Upper lobe of left lung (tissue), 4 donors: ENCODE measurements around the gene PSD2.

ENCODE experiments used
- EP300 ChIP-seq, 4 donors: sonication (generic); formaldehyde crosslinking; IDR thresholded peaks; one replicate each; pipeline ENCODE4 v1.5.1; 2017; ENCODE audit warnings: antibody characterized with exemption in 4 of 4, control low read depth in 2 of 4
- POLR2A ChIP-seq, 4 donors: fragments of 450-650 bp; IDR thresholded peaks; one replicate each; pipeline ENCODE4 v1.5.1; 2016 to 2017; ENCODE audit warnings: antibody characterized with exemption in 4 of 4, mild to moderate bottlenecking in 2 of 4
- POLR2AphosphoS5 ChIP-seq, 2 donors: sonication (generic); formaldehyde crosslinking; IDR thresholded peaks; one replicate each; pipeline ENCODE4 v1.5.1; 2017; ENCODE audit warnings: antibody characterized with exemption in 2 of 2
- TF ChIP-seq, protein P1 (sequence below), 6 experiments: fragments of 450-650 bp in 4 of 6; fragments of 200-600 bp in 2 of 6; sonication (generic) in 2 of 6; IDR thresholded peaks; one replicate each; pipeline ENCODE4 v1.5.1; 2016 to 2019; ENCODE audit warnings: antibody characterized with exemption in 6 of 6

GRCh38 chr5:139855946-139856540 is 60.4 kb downstream of the PSD2 start:
- no peak for TF ChIP-seq POLR2A (IDR thresholded peaks at IDR 0.05)
- TF ChIP-seq, protein P1, sequence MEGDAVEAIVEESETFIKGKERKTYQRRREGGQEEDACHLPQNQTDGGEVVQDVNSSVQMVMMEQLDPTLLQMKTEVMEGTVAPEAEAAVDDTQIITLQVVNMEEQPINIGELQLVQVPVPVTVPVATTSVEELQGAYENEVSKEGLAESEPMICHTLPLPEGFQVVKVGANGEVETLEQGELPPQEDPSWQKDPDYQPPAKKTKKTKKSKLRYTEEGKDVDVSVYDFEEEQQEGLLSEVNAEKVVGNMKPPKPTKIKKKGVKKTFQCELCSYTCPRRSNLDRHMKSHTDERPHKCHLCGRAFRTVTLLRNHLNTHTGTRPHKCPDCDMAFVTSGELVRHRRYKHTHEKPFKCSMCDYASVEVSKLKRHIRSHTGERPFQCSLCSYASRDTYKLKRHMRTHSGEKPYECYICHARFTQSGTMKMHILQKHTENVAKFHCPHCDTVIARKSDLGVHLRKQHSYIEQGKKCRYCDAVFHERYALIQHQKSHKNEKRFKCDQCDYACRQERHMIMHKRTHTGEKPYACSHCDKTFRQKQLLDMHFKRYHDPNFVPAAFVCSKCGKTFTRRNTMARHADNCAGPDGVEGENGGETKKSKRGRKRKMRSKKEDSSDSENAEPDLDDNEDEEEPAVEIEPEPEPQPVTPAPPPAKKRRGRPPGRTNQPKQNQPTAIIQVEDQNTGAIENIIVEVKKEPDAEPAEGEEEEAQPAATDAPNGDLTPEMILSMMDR (IDR thresholded peaks at IDR 0.05), result no peak
- TF ChIP-seq EP300 (IDR thresholded peaks at IDR 0.05), result no peak
- TF ChIP-seq POLR2AphosphoS5 (IDR thresholded peaks at IDR 0.05), result no peak
